NCI-H2227 treated with DMSO at 0.1 percent for 48 hours (cell line): ENCODE results near the gene RRAGD.
"Not testable (repeated sequence)": the region's sequence is repeated elsewhere in the genome, so short reads cannot be mapped to it uniquely, and the experiment has no call there.

Experiments
- DNase-seq: peaks from one replicate; lab custom pipeline; 2025; lab: John Stamatoyannopoulos, UW

Gene RRAGD

GRCh38 chr6:89411145-89412070, 665 bp downstream of the RRAGD start:
- DNase-seq = no peak

GRCh38 chr6:89410788-89411144, 1.3 kb downstream of the RRAGD start:
- DNase-seq = no peak

DNA sequence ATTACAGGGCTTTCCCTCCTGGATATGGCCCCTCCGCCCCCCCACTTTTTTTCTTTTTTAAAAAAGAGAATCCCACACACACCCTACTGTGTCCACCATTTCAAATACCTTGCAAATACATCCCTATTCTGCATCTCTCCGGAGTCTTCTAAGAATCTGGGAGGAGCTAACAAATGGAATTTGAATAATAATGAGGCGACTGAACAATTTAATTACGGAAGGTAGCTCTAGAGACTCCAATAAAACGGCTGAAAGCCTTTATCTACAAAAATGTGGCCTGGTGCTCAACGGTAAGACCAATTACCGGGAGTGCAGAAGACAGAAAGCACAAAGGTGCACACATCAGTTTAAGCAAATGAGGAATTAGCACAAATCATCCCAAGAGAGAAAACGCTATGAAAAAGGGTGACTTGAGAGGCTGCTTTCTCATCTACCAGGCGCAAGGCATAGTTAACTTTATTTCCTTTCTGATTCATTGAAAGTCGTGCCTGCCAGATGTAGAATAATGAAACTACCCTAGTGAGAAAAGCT, 1.8 kb downstream of the RRAGD start:
- no peak for DNase-seq

GRCh38 chr6:89409461-89410035, 2.5 kb downstream of the RRAGD start:
- DNase-seq = no peak

- DNase-seq = no peak
These were observed 5.9 kb downstream of the RRAGD start for GRCh38 chr6:89406141-89406540.

- DNase-seq = no peak
These were observed 7.6 kb downstream of the RRAGD start for GRCh38 chr6:89404512-89404911.

GRCh38 chr6:89402776-89403175, 9.3 kb downstream of the RRAGD start:
- DNase-seq = no peak

DNA sequence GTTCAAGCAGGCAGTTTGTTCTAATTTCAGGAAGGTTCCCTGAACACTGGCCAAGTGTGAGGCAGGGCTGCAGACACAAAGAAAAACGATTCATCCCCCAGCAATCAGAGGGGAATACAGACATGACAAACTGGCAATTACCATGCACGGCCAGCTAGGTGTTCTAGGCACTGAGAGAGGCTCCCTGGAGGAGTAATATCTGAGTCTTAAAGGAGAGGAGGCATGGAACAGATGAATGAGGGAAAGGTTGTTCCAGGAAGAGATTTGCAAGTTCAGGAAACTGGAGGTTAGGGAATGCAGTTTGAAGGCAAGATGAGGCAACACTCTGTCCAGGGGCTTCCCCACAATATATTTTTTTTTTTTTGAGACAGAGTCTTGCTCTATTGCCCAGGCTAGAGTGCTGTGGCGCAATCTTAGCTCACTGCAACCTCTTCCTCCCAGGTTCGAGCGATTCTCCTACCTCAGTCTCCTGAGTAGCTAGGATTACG, 11.1 kb downstream of the RRAGD start:
- DNase-seq = peak; percentile 16

DNA sequence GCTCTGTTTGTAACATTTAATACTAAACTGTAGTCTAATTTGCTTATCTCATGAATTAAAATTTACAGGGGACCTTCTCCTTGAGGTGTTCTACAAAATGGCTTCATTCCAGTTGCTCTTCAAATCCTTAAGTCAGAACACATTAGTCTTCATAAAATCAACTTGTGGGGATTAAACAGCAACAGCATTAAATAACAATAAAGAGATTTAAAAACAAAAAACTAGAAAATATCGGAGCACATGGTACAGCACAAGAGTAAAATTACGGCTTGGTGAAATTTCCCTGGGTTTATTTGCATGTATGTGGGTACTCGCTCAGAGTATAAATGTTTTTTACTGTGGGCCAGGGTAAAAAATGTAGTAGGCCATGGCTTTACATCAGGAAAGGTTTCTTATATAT, 12.0 kb downstream of the RRAGD start:
- no peak for DNase-seq

DNA sequence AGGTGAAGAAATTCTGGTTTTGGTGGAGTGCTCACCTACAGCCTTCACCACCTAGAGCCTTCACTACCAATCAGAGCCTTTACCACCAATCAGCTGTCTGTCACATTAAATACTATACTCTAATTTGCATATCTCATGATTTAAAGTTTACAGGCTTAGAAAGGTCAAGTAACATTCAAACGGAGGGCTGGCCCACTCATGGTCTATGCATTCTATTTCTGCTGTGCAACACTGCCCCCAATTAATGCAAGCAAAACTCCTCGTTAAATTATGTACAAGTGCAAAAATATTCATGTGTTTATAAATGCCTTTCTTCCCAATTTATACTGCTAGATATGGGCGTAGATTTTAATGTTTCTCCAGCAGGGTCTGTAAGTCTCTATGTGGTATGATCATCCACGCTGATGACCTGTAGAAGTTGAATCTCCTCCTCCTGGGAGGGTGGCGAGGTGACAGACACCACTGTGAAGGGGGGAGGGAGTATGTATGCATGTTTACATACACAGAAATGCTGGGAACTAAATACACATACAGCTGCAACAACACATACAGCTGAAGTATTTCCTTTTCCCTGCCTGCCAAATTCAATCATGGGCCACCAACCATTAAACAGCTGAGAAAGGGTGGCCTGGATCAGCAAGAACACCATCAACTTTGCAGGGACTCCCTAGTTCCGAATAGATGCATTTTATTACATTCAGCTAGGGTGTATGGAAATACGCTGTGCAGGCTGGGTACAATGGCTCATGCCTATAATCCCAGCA, 13.1 kb downstream of the RRAGD start:
- no peak for DNase-seq

DNA sequence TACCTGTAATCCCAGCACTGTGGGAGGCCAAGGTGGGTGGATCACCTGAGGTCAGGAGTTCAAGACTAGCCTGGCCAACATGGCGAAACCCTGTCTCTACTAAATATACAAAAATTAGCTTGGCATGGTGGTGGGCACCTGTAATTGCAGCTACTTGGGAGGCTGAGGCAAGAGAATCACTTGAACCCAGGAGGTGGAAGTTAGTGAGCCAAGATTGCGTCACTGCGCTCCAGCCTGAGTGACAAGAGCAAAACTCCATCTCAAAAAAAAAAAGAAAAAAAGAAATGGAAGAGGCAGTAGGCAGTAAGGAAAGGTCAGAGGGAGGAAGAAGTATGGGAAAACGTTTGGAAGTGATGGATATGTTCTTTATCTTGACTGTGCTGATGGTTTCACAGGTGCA, 14.2 kb downstream of the RRAGD start:
- not testable (repeated sequence) for DNase-seq

DNA sequence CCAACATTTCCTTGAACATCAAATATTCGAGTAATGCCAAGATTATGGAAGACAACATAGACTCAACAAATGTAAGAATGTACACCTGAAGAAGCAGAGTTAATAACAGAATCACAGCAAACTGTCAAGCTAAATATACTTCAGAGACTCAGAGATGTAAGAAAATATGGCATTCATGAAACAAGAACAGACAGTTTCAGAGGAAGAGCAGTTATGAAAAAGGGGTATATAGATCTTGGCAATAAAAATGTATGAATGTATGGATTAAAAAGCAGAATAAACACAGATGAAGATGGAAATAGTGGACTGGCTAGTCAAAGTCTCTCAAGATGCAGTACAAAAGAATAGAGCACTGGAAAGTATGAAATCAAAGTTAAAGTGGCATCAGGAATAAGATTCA, 18.4 kb downstream of the RRAGD start:
- DNase-seq = no peak

DNA sequence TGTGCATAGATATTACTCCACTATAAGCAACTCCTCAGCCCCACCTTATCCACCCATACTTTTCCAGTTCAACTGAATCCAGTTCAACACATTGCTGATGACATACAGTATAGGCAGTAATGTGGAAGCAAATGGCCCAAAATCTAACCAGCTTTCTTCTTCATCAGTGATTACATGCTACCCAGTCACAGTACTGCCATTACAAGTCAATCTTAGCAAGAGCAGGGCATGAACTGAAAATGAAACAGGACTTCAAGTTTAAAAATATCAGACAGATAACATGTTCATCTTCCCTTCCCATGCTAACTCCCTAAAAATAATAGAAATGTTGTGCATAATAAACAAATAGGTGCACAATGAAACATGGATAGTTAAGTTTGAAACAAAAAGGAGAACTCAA, 19.2 kb downstream of the RRAGD start:
- DNase-seq = no peak

- DNase-seq = no peak
These were observed 23.2 kb downstream of the RRAGD start for GRCh38 chr6:89388846-89389245.

DNA sequence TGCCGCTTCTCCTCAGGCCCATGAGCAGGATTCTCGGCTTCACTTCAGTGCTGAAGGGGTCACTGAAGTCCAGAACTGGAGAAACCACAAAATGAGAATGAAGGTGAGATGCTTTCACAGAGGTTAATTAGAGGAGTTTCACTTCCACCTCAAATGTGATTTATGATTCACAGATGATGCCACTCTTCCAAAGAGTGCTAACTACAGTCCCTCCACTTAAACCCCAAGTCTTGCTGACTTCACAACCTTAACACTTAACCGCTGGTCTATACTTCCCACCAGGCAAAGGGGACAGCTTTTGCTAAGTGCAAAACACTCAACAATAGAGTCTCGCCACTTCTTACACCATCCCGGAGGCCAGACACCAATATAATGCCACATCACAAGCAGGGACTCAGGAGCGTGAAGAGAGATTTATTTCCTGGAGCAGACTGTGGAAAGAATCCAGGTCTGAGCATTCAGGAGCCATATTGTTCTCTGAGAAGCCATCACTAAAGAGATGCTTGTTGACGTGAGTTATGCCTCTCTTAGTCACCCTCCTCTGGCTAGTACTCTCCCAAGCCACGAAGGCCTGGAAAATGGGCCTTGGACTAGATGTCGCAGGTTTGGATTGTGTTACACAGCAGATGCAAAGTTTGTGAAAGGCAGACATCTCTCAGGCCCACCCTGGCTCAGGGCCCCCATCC, 24.4 kb downstream of the RRAGD start:
- DNase-seq = no peak

- no peak for DNase-seq
These were observed 25.1 kb downstream of the RRAGD start for GRCh38 chr6:89386917-89387491.

- DNase-seq = no peak
These were observed 26.2 kb downstream of the RRAGD start for GRCh38 chr6:89385846-89386245.

DNA sequence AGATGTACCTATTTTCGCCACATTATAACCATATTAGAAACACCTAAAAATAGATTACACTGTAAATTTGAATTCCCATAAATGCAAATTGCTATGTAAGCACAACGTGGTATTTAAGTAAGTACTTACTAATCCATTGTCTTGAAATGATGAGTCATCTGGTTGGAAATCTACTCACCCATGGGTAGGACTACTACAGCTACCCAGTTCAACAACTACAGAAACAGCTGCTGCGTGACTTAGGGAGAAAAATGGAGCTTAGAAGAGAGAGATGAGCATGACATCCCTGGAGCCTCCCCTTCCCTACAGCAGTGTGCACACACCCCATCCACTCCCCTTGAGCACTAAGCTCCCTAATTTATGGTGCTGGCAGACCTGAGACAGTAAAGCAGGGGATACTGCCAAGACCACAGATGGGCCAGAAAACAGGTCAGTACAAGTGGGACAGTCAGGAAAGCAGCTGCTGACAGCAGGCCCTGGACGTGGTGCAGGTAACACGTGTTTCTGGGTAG, 26.9 kb downstream of the RRAGD start:
- DNase-seq = no peak

- no peak for DNase-seq
These were observed 31.0 kb downstream of the RRAGD start for GRCh38 chr6:89381031-89381430.

DNA sequence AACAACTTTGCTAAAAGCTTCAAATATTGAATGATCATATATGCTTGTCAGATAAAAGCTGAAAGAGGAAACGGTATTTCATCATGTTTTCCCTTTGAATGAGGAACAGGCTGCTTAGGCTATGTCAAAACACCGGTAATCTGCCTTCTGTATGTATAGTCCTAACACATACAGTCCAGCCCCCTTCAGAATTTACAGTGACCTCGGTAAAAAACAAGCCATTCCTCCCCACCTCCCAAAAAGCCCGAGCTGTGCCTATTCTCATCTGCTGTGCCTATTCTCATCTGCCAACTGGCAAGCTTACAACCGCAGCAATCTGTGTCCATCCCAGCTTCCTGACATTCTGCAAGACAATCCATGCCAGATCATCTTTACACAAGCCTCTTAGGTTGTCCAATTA, 32.8 kb downstream of the RRAGD start:
- DNase-seq = no peak

DNA sequence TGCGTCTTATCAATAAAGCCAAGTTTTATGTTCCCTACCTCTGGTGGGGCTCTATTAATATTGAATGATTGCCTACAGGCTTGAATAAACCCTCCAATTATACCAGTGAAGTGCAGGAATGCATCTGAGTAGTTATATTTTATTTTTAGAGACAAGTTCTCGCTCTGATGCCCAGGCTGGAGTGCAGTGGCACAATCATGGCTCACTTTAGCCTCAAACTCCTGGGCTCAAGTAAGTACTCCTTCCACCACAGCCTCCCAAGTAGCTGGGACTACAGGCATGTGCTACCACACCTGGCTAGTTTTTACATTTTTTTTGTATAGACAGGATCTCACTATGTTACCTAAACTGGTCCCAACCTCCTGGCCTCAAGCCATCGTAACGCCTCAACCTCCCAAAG, 33.4 kb downstream of the RRAGD start:
- no peak for DNase-seq
